A204.1 (cell line): Measurements from ENCODE around the gene IFT27.

ENCODE experiments used
- FAIRE-seq: peaks from 2 replicates; lab custom pipeline; 2012; peaks lifted over from hg19 to GRCh38; lab: Jason Lieb, UNC

The IFT27 gene

GRCh38 chr22:36775964-36776669, at the start of gene IFT27:
IFT27 (minus strand) TSS chr22:36776119; CDS start chr22:36775707, 412 bp downstream.
- FAIRE-seq, result peak; percentile 100

- no peak for FAIRE-seq
Measured at GRCh38 chr22:36824655-36825054, 48.7 kb upstream of the IFT27 start.

GRCh38 chr22:36823186-36823839, 47.4 kb upstream of the IFT27 start:
- FAIRE-seq, result no peak

GRCh38 chr22:36822581-36822980, 46.7 kb upstream of the IFT27 start:
- no peak for FAIRE-seq

GRCh38 chr22:36819112-36819511, 43.2 kb upstream of the IFT27 start:
- FAIRE-seq, result no peak

- FAIRE-seq, result no peak
Measured at GRCh38 chr22:36818010-36818642, 42.2 kb upstream of the IFT27 start.

GRCh38 chr22:36817525-36817848, 41.6 kb upstream of the IFT27 start:
- no peak for FAIRE-seq

GRCh38 chr22:36816636-36817524, 41.0 kb upstream of the IFT27 start, which contains the start of gene PVALB:
PVALB (minus strand) TSS chr22:36817035; CDS start chr22:36817005, 30 bp downstream.
- FAIRE-seq, result no peak

- no peak for FAIRE-seq
Measured at GRCh38 chr22:36816339-36816635, 40.4 kb upstream of the IFT27 start.

- FAIRE-seq, result no peak
Measured at GRCh38 chr22:36815558-36816338, 39.8 kb upstream of the IFT27 start.

GRCh38 chr22:36814801-36815200, 38.9 kb upstream of the IFT27 start:
- no peak for FAIRE-seq

- no peak for FAIRE-seq
Measured at GRCh38 chr22:36811094-36811800, 35.3 kb upstream of the IFT27 start.

- no peak for FAIRE-seq
Measured at GRCh38 chr22:36809351-36809750, 33.4 kb upstream of the IFT27 start.

GRCh38 chr22:36808721-36809344, 32.9 kb upstream of the IFT27 start:
- no peak for FAIRE-seq

- no peak for FAIRE-seq
Measured at GRCh38 chr22:36807627-36808026, 31.7 kb upstream of the IFT27 start.

GRCh38 chr22:36806835-36807234, 30.9 kb upstream of the IFT27 start:
- FAIRE-seq, result no peak

- no peak for FAIRE-seq
Measured at GRCh38 chr22:36803358-36803757, 27.4 kb upstream of the IFT27 start.

- no peak for FAIRE-seq
Measured at GRCh38 chr22:36798674-36799066, 22.8 kb upstream of the IFT27 start.

GRCh38 chr22:36797911-36798673, 22.2 kb upstream of the IFT27 start:
- FAIRE-seq, result no peak

- no peak for FAIRE-seq
Measured at GRCh38 chr22:36797374-36797773, 21.5 kb upstream of the IFT27 start.
